Inflammatory macrophage treated with lipopolysaccharide for 4 hours (primary cell): ENCODE results near the gene RNF149.
"Not testable (repeated sequence)": the region's sequence is repeated elsewhere in the genome, so short reads cannot be mapped to it uniquely, and the experiment has no call there.

ENCODE experiments used
- DNase-seq: peaks from one replicate; pipeline ENCODE4 v3.0.0-alpha.2; 2020

Gene RNF149

GRCh38 chr2:101308432-101309210 lies at the start of gene RNF149:
Gene RNF149, minus strand, starts transcription at chr2:101308701. Its CDS starts 113 bp downstream, at chr2:101308588.
- peak; percentile 95 for DNase-seq

GRCh38 chr2:101357376-101357775 lies 48.9 kb upstream of the RNF149 start:
- DNase-seq, result peak; percentile 24

- peak; percentile 14 for DNase-seq
Observed at GRCh38 chr2:101356521-101356920, 48.0 kb upstream of the RNF149 start.

- no peak for DNase-seq
Observed at GRCh38 chr2:101356055-101356454, 47.6 kb upstream of the RNF149 start.

- no peak for DNase-seq
Observed at GRCh38 chr2:101355401-101356054, 47.0 kb upstream of the RNF149 start.

- DNase-seq, result no peak
Observed at GRCh38 chr2:101354420-101355311, 46.2 kb upstream of the RNF149 start.

GRCh38 chr2:101352631-101353030 lies 44.1 kb upstream of the RNF149 start:
- not testable (repeated sequence) for DNase-seq

- no peak for DNase-seq
Observed at GRCh38 chr2:101351207-101351606, 42.7 kb upstream of the RNF149 start.

- peak; percentile 83 for DNase-seq
Observed at GRCh38 chr2:101349893-101350662, 41.6 kb upstream of the RNF149 start.

GRCh38 chr2:101348883-101349282 lies 40.4 kb upstream of the RNF149 start:
- peak; percentile 10 for DNase-seq

GRCh38 chr2:101346909-101347308 lies 38.4 kb upstream of the RNF149 start:
- no peak for DNase-seq

GRCh38 chr2:101344137-101344536 lies 35.6 kb upstream of the RNF149 start:
- DNase-seq, result no peak

- no peak for DNase-seq
Observed at GRCh38 chr2:101342625-101343008, 34.1 kb upstream of the RNF149 start.

- peak; percentile 70 for DNase-seq
Observed at GRCh38 chr2:101341901-101342624, 33.6 kb upstream of the RNF149 start.

GRCh38 chr2:101341421-101341820 lies 32.9 kb upstream of the RNF149 start:
- DNase-seq, result no peak

GRCh38 chr2:101340141-101340551 lies 31.6 kb upstream of the RNF149 start:
- peak; percentile 49 for DNase-seq

- no peak for DNase-seq
Observed at GRCh38 chr2:101339266-101339880, 30.9 kb upstream of the RNF149 start.

- DNase-seq, result no peak
Observed at GRCh38 chr2:101337877-101338276, 29.4 kb upstream of the RNF149 start.

GRCh38 chr2:101332885-101333766 lies 24.6 kb upstream of the RNF149 start:
- no peak for DNase-seq

GRCh38 chr2:101331202-101331601 lies 22.7 kb upstream of the RNF149 start:
- DNase-seq, result no peak
